Mesenchymal stem cell (in vitro differentiated cells and primary cell): ENCODE results near the gene GRIP1.

Source experiments
- DNase-seq: peaks from one replicate; pipeline ENCODE4 v3.0.0-alpha.2; 2013
- H2AFZ ChIP-seq: one replicate; pipeline ENCODE4 v1.6.1; 2013; ENCODE audit warnings: low read depth, mild to moderate bottlenecking, control low read depth, inconsistent platforms, low read length, moderate library complexity
- H2AK5ac ChIP-seq: 2 replicates; pipeline ENCODE4 v1.6.1; 2013; ENCODE audit warnings: low read length, moderate library complexity, mild to moderate bottlenecking, inconsistent platforms; ENCODE audit not compliant: severe bottlenecking
- H2BK120ac ChIP-seq: one replicate; pipeline ENCODE4 v1.6.1; 2013; ENCODE audit warnings: low read depth, mild to moderate bottlenecking, inconsistent platforms, low read length, moderate library complexity
- H2BK12ac ChIP-seq, 2 experiments: one replicate each; pipeline ENCODE4 v1.6.1; 2013; ENCODE audit warnings: inconsistent platforms in 2 of 2, low read length in 2 of 2, mild to moderate bottlenecking in 2 of 2, moderate library complexity in 2 of 2, control low read depth in 1 of 2
- H2BK15ac ChIP-seq: one replicate; pipeline ENCODE4 v1.6.1; 2013; ENCODE audit warnings: mild to moderate bottlenecking, low read depth, inconsistent platforms; ENCODE audit not compliant: poor library complexity, severe bottlenecking
- H2BK5ac ChIP-seq: 2 replicates; pipeline ENCODE4 v1.6.1; 2013; ENCODE audit warnings: low read depth, mild to moderate bottlenecking, low read length, control low read depth, inconsistent platforms; ENCODE audit not compliant: poor library complexity, severe bottlenecking
- H3K14ac ChIP-seq, 2 experiments: one replicate each; pipeline ENCODE4 v1.6.1; 2013; ENCODE audit warnings: inconsistent platforms in 2 of 2, low read length in 2 of 2, control low read depth in 1 of 2, mild to moderate bottlenecking in 1 of 2, moderate library complexity in 1 of 2
- H3K18ac ChIP-seq, 2 experiments: one replicate each; pipeline ENCODE4 v1.6.1; 2013; ENCODE audit warnings: inconsistent platforms in 2 of 2, low read length in 2 of 2, control low read depth in 1 of 2, low read depth in 1 of 2, mild to moderate bottlenecking in 1 of 2
- H3K23ac ChIP-seq, 2 experiments: one replicate each; pipeline ENCODE4 v1.6.1; 2013; ENCODE audit warnings: inconsistent platforms in 2 of 2, low read length in 2 of 2, mild to moderate bottlenecking in 2 of 2, moderate library complexity in 2 of 2, control low read depth in 1 of 2
- H3K27ac ChIP-seq: 2 replicates; pipeline ENCODE4 v1.5.1; 2013; ENCODE audit warnings: mild to moderate bottlenecking, moderate library complexity, low read length, control low read depth, inconsistent platforms; ENCODE audit not compliant: poor library complexity, severe bottlenecking
- H3K27me3 ChIP-seq, 2 experiments: 2 replicates each; pipeline versions ENCODE4 v1.6.1 to v1.7.0; 2013; ENCODE audit warnings: low read length in 2 of 2, mild to moderate bottlenecking in 2 of 2, moderate library complexity in 2 of 2, control low read depth in 1 of 2, inconsistent platforms in 1 of 2; ENCODE audit not compliant: control insufficient read depth in 1 of 2, insufficient read depth in 1 of 2
- H3K36me3 ChIP-seq, 2 experiments: 2 replicates each; pipeline versions ENCODE4 v1.6.1 to v1.7.0; 2013; ENCODE audit warnings: low read length in 2 of 2, control low read depth in 1 of 2, inconsistent platforms in 1 of 2, low read depth in 1 of 2, mild to moderate bottlenecking in 1 of 2; ENCODE audit not compliant: insufficient read depth in 2 of 2, control insufficient read depth in 1 of 2
- H3K4ac ChIP-seq, 2 experiments: one replicate each; pipeline ENCODE4 v1.6.1; 2013; ENCODE audit warnings: inconsistent platforms in 2 of 2, low read length in 2 of 2, mild to moderate bottlenecking in 2 of 2, moderate library complexity in 2 of 2, control low read depth in 1 of 2, low read depth in 1 of 2
- H3K4me1 ChIP-seq: 2 replicates; pipeline ENCODE4 v1.6.1; 2013; ENCODE audit warnings: low read depth, low read length, control low read depth; ENCODE audit not compliant: control insufficient read depth, insufficient read depth
- H3K4me2 ChIP-seq: 2 replicates; pipeline ENCODE4 v1.6.1; 2013; ENCODE audit warnings: low read length, mild to moderate bottlenecking, inconsistent platforms; ENCODE audit not compliant: poor library complexity, severe bottlenecking
- H3K4me3 ChIP-seq, 2 experiments: 2 replicates each; pipeline versions ENCODE4 v1.5.1 to v1.7.0; 2013; ENCODE audit warnings: low read length in 2 of 2, mild to moderate bottlenecking in 2 of 2, control low read depth in 1 of 2, low read depth in 1 of 2; ENCODE audit not compliant: insufficient read depth in 1 of 2
- H3K79me1 ChIP-seq: replicated peaks from 2 replicates; pipeline ENCODE4 v1.6.1; 2013; ENCODE audit warnings: mild to moderate bottlenecking, control low read depth, low read length, inconsistent platforms; ENCODE audit not compliant: poor library complexity, severe bottlenecking
- H3K9ac ChIP-seq: 2 replicates; pipeline ENCODE4 v1.7.0; 2013; ENCODE audit warnings: mild to moderate bottlenecking, low read length, moderate library complexity
- H3K9me3 ChIP-seq: 2 replicates; pipeline ENCODE4 v1.7.0; 2013; ENCODE audit warnings: mild to moderate bottlenecking, low read length; ENCODE audit not compliant: control insufficient read depth
- H4K8ac ChIP-seq: one replicate; pipeline ENCODE4 v1.6.1; 2013; ENCODE audit warnings: inconsistent platforms, mild to moderate bottlenecking, low read length, moderate library complexity
- H4K91ac ChIP-seq: one replicate; pipeline ENCODE4 v1.6.1; 2013; ENCODE audit warnings: mild to moderate bottlenecking, low read length, inconsistent platforms
- WGBS: methylation state at CpG from one replicate; pipeline ENCODE4 v1.1.7; 2013; ENCODE audit warnings: mixed read lengths; 5-methylcytosine and 5-hydroxymethylcytosine counted together

Gene GRIP1

DNA sequence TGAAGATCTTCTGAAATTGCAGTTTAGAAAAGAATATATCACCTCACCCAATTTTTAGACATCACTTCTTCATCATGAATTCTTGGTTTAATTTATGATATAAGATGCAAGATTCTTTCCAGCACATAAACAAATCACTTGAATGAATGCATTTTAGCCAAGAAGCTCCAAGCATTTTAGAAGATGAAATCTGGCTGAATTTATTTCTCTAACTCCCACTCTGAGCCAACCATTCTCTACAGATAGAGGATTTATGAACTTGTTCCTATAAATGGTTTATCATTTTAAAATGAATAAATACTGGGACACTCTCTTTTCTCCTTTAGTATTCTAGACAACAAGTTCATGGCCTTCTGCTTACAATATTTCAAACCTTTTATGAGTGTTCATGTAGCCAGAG lies 71.7 kb downstream of the GRIP1 start:
- Histone ChIP-seq H3K4ac (no peak overlapping the region), H2BK12ac (no peak overlapping the region), H2AK5ac (no peak overlapping the region), H3K9me3 (no peaks in the 10 kb centered on the region), H3K18ac (no peak overlapping the region), H2AFZ (no peak overlapping the region), H2BK5ac (no peak overlapping the region), H3K4me1 (peaks cover 1% of the 10 kb centered on the region), H3K36me3 (no peaks in the 10 kb centered on the region), H2BK120ac (no peak overlapping the region), H3K27me3 (no peaks in the 10 kb centered on the region), H2BK15ac (no peak overlapping the region), H3K9ac (no peak overlapping the region), H3K4me2 (no peak overlapping the region), H4K91ac (no peak overlapping the region), H3K14ac (no peak overlapping the region), H3K27ac (no peak overlapping the region), H4K8ac (no peak overlapping the region), H3K23ac (no peak overlapping the region), H3K79me1 (no peaks in the 10 kb centered on the region), H3K4me3 (no peak overlapping the region)
- no peak for DNase-seq

DNA sequence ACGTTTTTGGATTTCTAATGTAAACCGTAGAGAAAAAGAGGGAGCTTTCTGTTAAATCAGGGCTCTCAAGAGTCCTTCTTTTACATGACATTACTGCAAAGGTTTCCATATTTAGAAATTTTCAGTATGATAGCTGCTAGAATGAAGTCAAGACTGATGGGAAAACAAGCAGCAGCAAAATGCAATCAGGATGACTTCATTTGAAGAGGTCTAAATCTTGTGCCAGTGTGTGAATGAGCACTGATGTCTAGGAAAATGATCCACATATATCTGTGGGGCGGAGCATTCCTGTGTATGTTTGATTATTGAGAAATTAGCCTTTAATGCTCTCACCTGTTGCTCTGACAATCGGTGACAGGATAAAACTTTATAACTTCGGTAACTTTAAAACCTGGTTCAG lies 73.6 kb downstream of the GRIP1 start:
- H2AFZ ChIP-seq, result no peak overlapping the region
- H3K27ac ChIP-seq, result no peak overlapping the region
- H3K4me3 ChIP-seq, result no peak overlapping the region
- no peak overlapping the region for H3K4me2 ChIP-seq
- no peak overlapping the region for H3K4ac ChIP-seq
- H3K4me1 ChIP-seq, result peaks cover 1% of the 10 kb centered on the region
- H3K23ac ChIP-seq, result no peak overlapping the region
- no peak overlapping the region for H2BK120ac ChIP-seq
- no peak for DNase-seq
- H3K14ac ChIP-seq, result no peak overlapping the region
- no peak overlapping the region for H2BK5ac ChIP-seq
- no peaks in the 10 kb centered on the region for H3K9me3 ChIP-seq
- no peak overlapping the region for H2BK12ac ChIP-seq
- no peak overlapping the region for H2BK15ac ChIP-seq
- no peak overlapping the region for H3K9ac ChIP-seq
- H3K27me3 ChIP-seq, result no peaks in the 10 kb centered on the region
- H3K79me1 ChIP-seq, result no peaks in the 10 kb centered on the region
- no peak overlapping the region for H4K91ac ChIP-seq
- H3K18ac ChIP-seq, result no peak overlapping the region
- 55% methylated on average over 3 of the region's 5 CpGs for WGBS
- no peaks in the 10 kb centered on the region for H3K36me3 ChIP-seq
- no peak overlapping the region for H2AK5ac ChIP-seq
- H4K8ac ChIP-seq, result no peak overlapping the region

DNA sequence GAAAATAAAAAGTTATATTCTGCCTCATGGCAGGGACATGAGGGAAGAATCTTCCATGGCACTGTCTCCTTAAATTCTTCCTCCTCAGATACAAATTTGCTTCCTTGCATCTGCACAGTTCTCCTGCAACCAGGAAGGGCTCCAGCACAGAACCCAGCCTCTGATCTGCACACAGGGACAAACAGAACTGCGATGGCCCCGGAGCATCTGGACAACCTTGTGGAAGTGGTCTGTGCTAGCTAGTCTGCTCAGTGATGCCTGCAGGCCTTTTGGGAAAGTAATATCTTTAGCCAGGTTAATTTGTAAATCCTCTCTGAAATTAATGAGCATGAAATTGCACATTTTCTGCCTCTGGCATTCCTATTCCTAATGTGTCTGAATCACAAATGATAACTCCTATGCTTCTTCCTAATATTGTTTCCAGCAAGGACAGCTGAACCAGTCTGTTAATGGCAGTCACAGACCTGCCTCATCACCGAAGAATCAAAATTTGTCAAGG lies 74.8 kb downstream of the GRIP1 start:
- Histone ChIP-seq H3K4me3 (no peak overlapping the region), H3K79me1 (no peaks in the 10 kb centered on the region), H3K23ac (no peak overlapping the region), H4K8ac (no peak overlapping the region), H3K36me3 (no peaks in the 10 kb centered on the region), H4K91ac (no peak overlapping the region), H3K27ac (no peak overlapping the region), H3K18ac (no peak overlapping the region), H2BK5ac (no peak overlapping the region), H3K14ac (no peak overlapping the region), H3K4me2 (no peak overlapping the region), H2BK15ac (no peak overlapping the region), H3K9me3 (no peaks in the 10 kb centered on the region), H2AK5ac (no peak overlapping the region), H2BK120ac (no peak overlapping the region), H2BK12ac (no peak overlapping the region), H3K4me1 (peaks cover 1% of the 10 kb centered on the region), H3K27me3 (no peaks in the 10 kb centered on the region), H2AFZ (no peak overlapping the region), H3K9ac (no peak overlapping the region), H3K4ac (no peak overlapping the region)
- DNase-seq, result no peak
- WGBS, result 97% methylated on average over 3 of the region's 3 CpGs

DNA sequence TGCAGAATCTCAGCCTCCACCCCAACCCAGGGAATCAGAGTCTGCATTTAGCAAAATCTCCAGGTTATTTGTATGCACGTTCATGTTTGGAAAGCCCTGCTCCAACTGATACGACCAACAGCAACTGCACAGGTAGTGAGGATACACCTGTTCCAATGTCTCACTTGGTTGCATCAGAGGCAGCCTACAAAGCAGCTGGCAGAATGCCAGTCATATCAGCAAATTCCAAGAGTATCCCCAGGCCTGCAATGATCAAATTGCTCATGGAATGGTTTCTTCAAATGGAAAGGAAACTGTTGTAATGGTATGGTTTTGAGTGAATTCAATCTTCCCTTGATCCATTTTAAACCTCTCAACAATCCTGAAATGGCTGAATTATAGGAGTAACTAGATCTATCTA lies 75.4 kb downstream of the GRIP1 start:
- H3K4me2 ChIP-seq, result no peak overlapping the region
- no peak for DNase-seq

More for the DNA sequence above, 75.4 kb downstream of the GRIP1 start:
- Histone ChIP-seq H2BK5ac (no peak overlapping the region), H4K8ac (no peak overlapping the region), H3K4me3 (no peak overlapping the region), H2AFZ (no peak overlapping the region), H3K79me1 (no peaks in the 10 kb centered on the region), H3K9ac (no peak overlapping the region), H3K36me3 (no peaks in the 10 kb centered on the region), H3K27me3 (no peaks in the 10 kb centered on the region), H3K23ac (no peak overlapping the region), H3K14ac (no peak overlapping the region), H2AK5ac (no peak overlapping the region), H2BK120ac (no peak overlapping the region), H3K27ac (no peak overlapping the region), H3K9me3 (no peaks in the 10 kb centered on the region), H3K18ac (no peak overlapping the region), H4K91ac (no peak overlapping the region), H2BK15ac (no peak overlapping the region), H3K4ac (no peak overlapping the region), H3K4me1 (peaks cover 1% of the 10 kb centered on the region), H2BK12ac (no peak overlapping the region)
- WGBS, result 71% methylated on average over 2 of the region's 2 CpGs
